Neural progenitor cell (in vitro differentiated cells): ENCODE results near the gene EVL. TPM values are rescaled to one million over a fixed set of nuclear protein-coding genes. Genes with fewer than 3 reads are reported as not detected.

Experiments used
- DNase-seq: peaks from one replicate; pipeline ENCODE4 v3.0.0-alpha.2; 2016; ENCODE audit warnings: low spot score
- H2AFZ ChIP-seq: fragments of 200-600 bp; sonication (generic); replicated peaks from 2 replicates; pipeline ENCODE4 v1.6.1; 2016; ENCODE audit warnings: antibody characterized with exemption
- H3F3A ChIP-seq: fragments of 200-600 bp; sonication (generic); 2 replicates; pipeline ENCODE4 v1.6.1; 2016; ENCODE audit warnings: antibody characterized with exemption, low read depth
- H3K27ac ChIP-seq: fragments of 200-600 bp; sonication (generic); 2 replicates; pipeline ENCODE4 v1.5.1; 2016; ENCODE audit warnings: mild to moderate bottlenecking
- H3K27me3 ChIP-seq: fragments of 200-600 bp; sonication (generic); 2 replicates; pipeline ENCODE4 v1.6.1; 2016; ENCODE audit warnings: mild to moderate bottlenecking, moderate library complexity
- H3K36me3 ChIP-seq: fragments of 200-600 bp; sonication (generic); 2 replicates; pipeline ENCODE4 v1.5.1; 2016
- H3K4me1 ChIP-seq: fragments of 200-600 bp; sonication (generic); 2 replicates; pipeline ENCODE4 v1.6.1; 2016; ENCODE audit warnings: mixed run types
- H3K4me2 ChIP-seq: fragments of 200-600 bp; sonication (generic); 2 replicates; pipeline ENCODE4 v1.6.1; 2016
- H3K4me3 ChIP-seq: fragments of 200-600 bp; sonication (generic); 2 replicates; pipeline ENCODE4 v1.5.1; 2016
- H3K79me2 ChIP-seq: fragments of 200-600 bp; sonication (generic); 2 replicates; pipeline ENCODE4 v1.6.1; 2016; ENCODE audit warnings: low read depth
- H3K9ac ChIP-seq: fragments of 200-600 bp; sonication (generic); 2 replicates; pipeline ENCODE4 v1.6.1; 2016
- H3K9me3 ChIP-seq: fragments of 200-600 bp; sonication (generic); 2 replicates; pipeline ENCODE4 v1.5.1; 2016; ENCODE audit warnings: low read depth
- H4K20me1 ChIP-seq: fragments of 200-600 bp; sonication (generic); 2 replicates; pipeline ENCODE4 v1.6.1; 2016; ENCODE audit warnings: low read depth
- H3K27ac Mint-ChIP-seq: 3 replicates; pipeline ENCODE4 v1.8.0; 2021; ENCODE audit warnings: mixed read lengths
- H3K27me3 Mint-ChIP-seq: 2 replicates; pipeline ENCODE4 v1.8.0; 2022; ENCODE audit warnings: low read depth, mild to moderate bottlenecking, inconsistent platforms, moderate library complexity, mixed read lengths; ENCODE audit not compliant: insufficient read depth
- H3K36me3 Mint-ChIP-seq: 3 replicates; pipeline ENCODE4 v1.8.0; 2021; ENCODE audit warnings: mixed read lengths
- H3K4me1 Mint-ChIP-seq: 3 replicates; pipeline ENCODE4 v1.8.0; 2021; ENCODE audit warnings: mixed read lengths
- H3K4me3 Mint-ChIP-seq: 3 replicates; pipeline ENCODE4 v1.8.0; 2021; ENCODE audit warnings: mild to moderate bottlenecking, moderate library complexity, mixed read lengths
- H3K9me3 Mint-ChIP-seq: 3 replicates; pipeline ENCODE4 v1.8.0; 2020; ENCODE audit warnings: mixed read lengths
- EZH2 ChIP-seq: fragments of 200-600 bp; sonication (generic); IDR thresholded peaks from 2 replicates; pipeline ENCODE4 v1.6.1; 2017; ENCODE audit warnings: antibody characterized with exemption, mild to moderate bottlenecking, moderate library complexity
- EZH2phosphoT487 ChIP-seq: fragments of 200-600 bp; sonication (generic); IDR thresholded peaks from 2 replicates; pipeline ENCODE4 v1.6.1; 2017; ENCODE audit warnings: antibody characterized with exemption
- total RNA-seq: library from RNA; depleted of rRNA; stranded (reverse); fragments of >200 nt; gene quantifications from 2 replicates; pipeline ENCODE4 v1.2.3, GENCODE V29; 2015; ENCODE audit warnings: low replicate concordance
- TF ChIP-seq, protein P1 (sequence below): fragments of 200-600 bp; sonication (generic); IDR thresholded peaks from 2 replicates; pipeline ENCODE4 v1.5.1; 2017; ENCODE audit warnings: antibody characterized with exemption, mild to moderate bottlenecking

Gene EVL
- total RNA-seq, 1 donor from 2014 or later = 49.2 TPM

DNA sequence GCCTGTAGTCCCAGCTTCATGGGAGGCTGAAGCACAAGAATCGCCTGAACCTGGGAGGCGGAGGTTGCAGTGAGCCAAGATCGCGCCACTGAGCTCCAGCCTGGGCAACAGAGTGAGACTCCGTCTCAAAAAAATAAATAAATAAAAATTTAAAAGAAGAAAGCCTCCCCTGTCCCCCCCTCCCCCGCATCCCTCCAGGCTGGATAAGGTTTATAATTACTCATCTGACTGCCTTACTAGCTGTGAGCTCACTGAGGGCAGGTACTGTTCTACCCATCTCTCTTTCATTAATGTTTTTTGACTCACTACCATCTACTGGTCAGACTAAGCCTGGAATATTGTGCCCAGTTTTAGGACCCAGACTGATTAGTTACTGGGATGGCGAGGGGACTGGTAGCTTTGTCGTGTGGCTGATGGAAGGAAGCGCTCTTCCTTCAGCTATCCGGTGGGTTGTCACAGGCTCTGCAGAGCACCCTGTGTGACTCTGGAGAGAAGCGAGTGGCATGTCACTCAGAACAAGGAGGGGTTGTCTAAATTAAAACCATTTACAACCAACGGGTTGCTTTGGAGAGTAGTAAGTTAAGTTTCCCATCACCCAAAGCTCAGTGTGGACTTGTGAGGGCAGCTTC, 16.9 kb downstream of the EVL start:
- peaks cover 26% of the 10 kb centered on the region for H3K4me1 Mint-ChIP-seq
- H3K4me3 Mint-ChIP-seq = no peak overlapping the region
- no peaks in the 10 kb centered on the region for H3K36me3 ChIP-seq
- peaks cover 37% of the 10 kb centered on the region for H4K20me1 ChIP-seq
- H3K9me3 Mint-ChIP-seq = peaks cover 4% of the 10 kb centered on the region
- H3K79me2 ChIP-seq = peaks cover 17% of the 10 kb centered on the region
- no peak overlapping the region for H3K27ac ChIP-seq
- no peak overlapping the region for H3K4me3 ChIP-seq
- H3K4me1 ChIP-seq = peaks cover 11% of the 10 kb centered on the region
- no peak overlapping the region for H3K9ac ChIP-seq
- H3K36me3 Mint-ChIP-seq = peaks cover 20% of the 10 kb centered on the region
- H3K27me3 Mint-ChIP-seq = peaks cover 3% of the 10 kb centered on the region
- no peaks in the 10 kb centered on the region for H3K9me3 ChIP-seq
- no peak overlapping the region for H3K4me2 ChIP-seq
- TF ChIP-seq, protein P1, sequence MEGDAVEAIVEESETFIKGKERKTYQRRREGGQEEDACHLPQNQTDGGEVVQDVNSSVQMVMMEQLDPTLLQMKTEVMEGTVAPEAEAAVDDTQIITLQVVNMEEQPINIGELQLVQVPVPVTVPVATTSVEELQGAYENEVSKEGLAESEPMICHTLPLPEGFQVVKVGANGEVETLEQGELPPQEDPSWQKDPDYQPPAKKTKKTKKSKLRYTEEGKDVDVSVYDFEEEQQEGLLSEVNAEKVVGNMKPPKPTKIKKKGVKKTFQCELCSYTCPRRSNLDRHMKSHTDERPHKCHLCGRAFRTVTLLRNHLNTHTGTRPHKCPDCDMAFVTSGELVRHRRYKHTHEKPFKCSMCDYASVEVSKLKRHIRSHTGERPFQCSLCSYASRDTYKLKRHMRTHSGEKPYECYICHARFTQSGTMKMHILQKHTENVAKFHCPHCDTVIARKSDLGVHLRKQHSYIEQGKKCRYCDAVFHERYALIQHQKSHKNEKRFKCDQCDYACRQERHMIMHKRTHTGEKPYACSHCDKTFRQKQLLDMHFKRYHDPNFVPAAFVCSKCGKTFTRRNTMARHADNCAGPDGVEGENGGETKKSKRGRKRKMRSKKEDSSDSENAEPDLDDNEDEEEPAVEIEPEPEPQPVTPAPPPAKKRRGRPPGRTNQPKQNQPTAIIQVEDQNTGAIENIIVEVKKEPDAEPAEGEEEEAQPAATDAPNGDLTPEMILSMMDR = no peak
- TF ChIP-seq EZH2 = no peak
- TF ChIP-seq EZH2phosphoT487 = no peak
- H3F3A ChIP-seq = peaks cover 12% of the 10 kb centered on the region
- no peaks in the 10 kb centered on the region for H3K27me3 ChIP-seq
- no peak overlapping the region for H3K27ac Mint-ChIP-seq
- H2AFZ ChIP-seq = no peak overlapping the region
- no peak for DNase-seq

DNA sequence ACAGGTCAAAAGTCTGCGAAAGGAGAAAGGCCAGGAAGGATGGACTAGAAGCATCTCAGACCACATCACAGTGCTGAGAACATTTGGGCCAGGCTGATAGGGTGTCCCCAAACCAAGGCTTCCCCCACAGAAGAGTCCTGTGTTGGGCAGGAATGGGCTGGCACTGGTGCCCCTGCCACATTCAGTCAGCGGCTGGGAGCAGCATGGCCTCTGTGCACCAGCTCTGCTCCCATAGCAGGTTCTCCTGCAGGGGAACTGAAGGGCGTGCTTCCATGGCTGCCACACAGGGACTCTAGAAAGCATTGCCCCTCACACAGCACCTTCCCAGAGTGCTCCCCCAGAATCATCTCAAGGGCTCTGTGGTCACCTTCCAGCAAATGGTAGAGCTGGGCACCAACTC, 17.5 kb downstream of the EVL start:
- Mint-ChIP-seq H3K4me1 (peaks cover 26% of the 10 kb centered on the region), H3K36me3 (peaks cover 21% of the 10 kb centered on the region), H3K27me3 (peaks cover 2% of the 10 kb centered on the region), H3K27ac (no peak overlapping the region), H3K4me3 (no peak overlapping the region), H3K9me3 (peaks cover 2% of the 10 kb centered on the region)
- Histone ChIP-seq H3K27ac (no peak overlapping the region), H3K36me3 (no peaks in the 10 kb centered on the region), H2AFZ (no peak overlapping the region), H3K4me3 (no peak overlapping the region), H3K9ac (no peak overlapping the region), H3K9me3 (no peaks in the 10 kb centered on the region), H3F3A (peaks cover 12% of the 10 kb centered on the region), H3K27me3 (no peaks in the 10 kb centered on the region), H3K79me2 (peaks cover 17% of the 10 kb centered on the region), H3K4me1 (peaks cover 11% of the 10 kb centered on the region), H3K4me2 (no peak overlapping the region), H4K20me1 (peaks cover 37% of the 10 kb centered on the region)
- no peak for DNase-seq
- TF ChIP-seq, protein P1 = no peak
- no peak for TF ChIP-seq EZH2phosphoT487
- no peak for TF ChIP-seq EZH2

DNA sequence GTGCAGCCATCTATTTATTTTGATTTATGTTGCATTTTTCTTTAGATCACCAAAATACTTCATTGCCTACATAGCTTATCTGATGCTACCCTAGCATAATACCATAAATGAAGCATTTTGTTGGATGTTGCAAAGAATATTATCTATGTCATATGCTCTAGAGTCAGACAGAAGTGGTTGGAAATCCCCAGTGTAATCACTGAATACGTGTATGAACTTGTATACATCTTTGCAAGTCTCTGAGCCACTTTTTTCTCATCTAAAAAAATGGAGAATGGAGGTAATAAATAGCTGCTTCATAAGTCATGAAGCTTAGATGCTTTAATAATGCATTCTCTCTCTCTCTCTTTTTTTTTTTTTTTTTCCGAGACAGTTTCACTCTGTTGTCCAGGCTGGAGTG, 18.5 kb downstream of the EVL start:
- DNase-seq = no peak
- Histone ChIP-seq H3K27me3 (no peaks in the 10 kb centered on the region), H3K9ac (no peak overlapping the region), H3K36me3 (no peaks in the 10 kb centered on the region), H3K4me1 (peaks cover 10% of the 10 kb centered on the region), H3K9me3 (no peaks in the 10 kb centered on the region), H3K4me2 (no peak overlapping the region), H2AFZ (no peak overlapping the region), H3F3A (peaks cover 10% of the 10 kb centered on the region), H3K27ac (no peak overlapping the region), H4K20me1 (peaks cover 33% of the 10 kb centered on the region), H3K79me2 (peaks cover 17% of the 10 kb centered on the region), H3K4me3 (no peak overlapping the region)
- peaks cover 2% of the 10 kb centered on the region for H3K9me3 Mint-ChIP-seq
- peaks cover 2% of the 10 kb centered on the region for H3K27me3 Mint-ChIP-seq
- TF ChIP-seq EZH2 (no peak), EZH2phosphoT487 (no peak)
- TF ChIP-seq, protein P1 = no peak
- peaks cover 18% of the 10 kb centered on the region for H3K4me1 Mint-ChIP-seq
- peaks cover 25% of the 10 kb centered on the region for H3K36me3 Mint-ChIP-seq
- no peak overlapping the region for H3K4me3 Mint-ChIP-seq
- H3K27ac Mint-ChIP-seq = no peak overlapping the region
